ENCODE results near the gene SLC35B4. TPM values are rescaled to one million over a fixed set of nuclear protein-coding genes. Genes with fewer than 3 reads are reported as not detected.

Gene SLC35B4
- total RNA-seq, 1 experiment from 2014 or later = 14.7 TPM

GRCh38 chr7:134355927-134356326 is 39.2 kb upstream of the SLC35B4 start:
- H2AFZ ChIP-seq (ENCODE audit: low read depth, low read length, poor library complexity, severe bottlenecking) = no peak overlapping the region
- no peak overlapping the region for H3K4me3 ChIP-seq (replicated peaks in 1 of 2; ENCODE audit: low read depth in 1 of 2, low read length in 2 of 2)
- ATAC-seq (no peak), DNase-seq (ENCODE audit: low read depth, low spot score) (no peak)
- no peak overlapping the region for H3K4me2 ChIP-seq (ENCODE audit: low read length)
- TF ChIP-seq SIN3A (IDR thresholded peaks at IDR 0.05; ENCODE audit: low read depth) = no peak
- TF ChIP-seq REST (IDR thresholded peaks at IDR 0.05; ENCODE audit: low read depth) = no peak
- TF ChIP-seq JUND (IDR thresholded peaks at IDR 0.05) = no peak
- TF ChIP-seq SP1 (IDR thresholded peaks at IDR 0.05; ENCODE audit: low read depth) = no peak
- no peak for TF ChIP-seq ATF3 (IDR thresholded peaks at IDR 0.05)
- TF ChIP-seq ZNF274 (IDR thresholded peaks at IDR 0.05; ENCODE audit: low read depth, low read length) = no peak
- no peak for TF ChIP-seq EZH2phosphoT487 (IDR thresholded peaks at IDR 0.05; ENCODE audit: borderline replicate concordance)
- TF ChIP-seq CTCF (IDR thresholded peaks at IDR 0.05 in 2 of 3, conservative IDR thresholded peaks at IDR 0.05 in 1 of 3; ENCODE audit: borderline replicate concordance in 1 of 3, insufficient read depth in 1 of 3, low read depth in 2 of 3, low read length in 2 of 3) = no peak
- TF ChIP-seq RAD21 (IDR thresholded peaks at IDR 0.05; ENCODE audit: low read depth) = no peak
- TF ChIP-seq TCF7L2 (IDR thresholded peaks at IDR 0.05; ENCODE audit: borderline replicate concordance, extremely low read depth, insufficient read depth, insufficient read length) = no peak
- no peak for TF ChIP-seq FOSL1 (IDR thresholded peaks at IDR 0.05; ENCODE audit: low read depth)
- TF ChIP-seq POLR2A (IDR thresholded peaks at IDR 0.05; ENCODE audit: borderline replicate concordance, extremely low read depth, insufficient read depth, insufficient read length) = no peak
- no peak for TF ChIP-seq CEBPB (IDR thresholded peaks at IDR 0.05; ENCODE audit: low read depth)
- no peak for TF ChIP-seq ZBTB33 (IDR thresholded peaks at IDR 0.05; ENCODE audit: extremely low read depth, insufficient replicate concordance, low read length)
- TF ChIP-seq ZFX (IDR thresholded peaks at IDR 0.05) = no peak
- TF ChIP-seq YY1 (IDR thresholded peaks at IDR 0.05; ENCODE audit: extremely low read depth, insufficient replicate concordance, low read depth, low read length) = no peak
- no peak for TF ChIP-seq EZH2 (IDR thresholded peaks at IDR 0.05)
- no peak for TF ChIP-seq CBX3 (IDR thresholded peaks at IDR 0.05; ENCODE audit: low read depth)
- TF ChIP-seq MAX (IDR thresholded peaks at IDR 0.05) = no peak
- TF ChIP-seq SRF (IDR thresholded peaks at IDR 0.05; ENCODE audit: low read depth) = no peak
- no peaks in the 10 kb centered on the region for H3K79me2 ChIP-seq (ENCODE audit: insufficient read depth, low read length)
- no peaks in the 10 kb centered on the region for H3K9me2 ChIP-seq (ENCODE audit: insufficient read depth)
- H3K27me3 ChIP-seq (ENCODE audit: insufficient read depth, low read length) = no peaks in the 10 kb centered on the region
- no TSS peak for BruUV-seq (replicated peaks)
- ChIA-PET CTCF (no interaction called here), RAD21 (ENCODE audit: low non-redundant PET in 1 of 2, low total read pairs in 2 of 2, uncharacterized antibody in 2 of 2, unreplicated experiment in 2 of 2) (no interaction called here), POLR2A (interaction anchor here (0.7 kb wide), 1 partner anchor 1889 kb away, joined by 3 read pairs; no protein-coding TSS in a partner anchor)
- H3K27ac ChIP-seq (ENCODE audit: low read depth, low read length) = no peak overlapping the region
- H3K4me1 ChIP-seq (ENCODE audit: control insufficient read depth in 1 of 2, insufficient read depth in 2 of 2, low read length in 2 of 2) = no peaks in the 10 kb centered on the region
- H3K9ac ChIP-seq (ENCODE audit: low read length) = no peak overlapping the region
- H4K20me1 ChIP-seq (ENCODE audit: insufficient read depth) = no peaks in the 10 kb centered on the region
- no peaks in the 10 kb centered on the region for H3K36me3 ChIP-seq (ENCODE audit: control insufficient read depth in 1 of 2, insufficient read depth in 2 of 2, low read length in 2 of 2)
- intact Hi-C loops (cut with micrococcal nuclease) = no loop called here
- no peaks in the 10 kb centered on the region for H3K9me3 ChIP-seq (ENCODE audit: control insufficient read depth in 1 of 2, insufficient read depth in 1 of 2, low read depth in 1 of 2, low read length in 2 of 2)

All from HCT116 (cell line).